GM18907 (cell line): ENCODE measurements around the gene ETF1.

ENCODE experiments used
- ATAC-seq: cut with Tn5 transposase; IDR thresholded peaks from one replicate; pipeline ENCODE4 v1.9.1; 2021; ENCODE audit warnings: mild to moderate bottlenecking, moderate library complexity; ENCODE audit not compliant: unreplicated experiment

ETF1 gene

GRCh38 chr5:138542956-138543729 is at the start of gene ETF1:
Gene ETF1, minus strand, starts transcription at chr5:138543236. Its CDS starts 318 bp downstream, at chr5:138542918.
- peak; percentile 92 for ATAC-seq

GRCh38 chr5:138588013-138588788 is 45.2 kb upstream of the ETF1 start:
- ATAC-seq: no peak

- no peak for ATAC-seq
These were observed 42.1 kb upstream of the ETF1 start for GRCh38 chr5:138585157-138585556.

DNA sequence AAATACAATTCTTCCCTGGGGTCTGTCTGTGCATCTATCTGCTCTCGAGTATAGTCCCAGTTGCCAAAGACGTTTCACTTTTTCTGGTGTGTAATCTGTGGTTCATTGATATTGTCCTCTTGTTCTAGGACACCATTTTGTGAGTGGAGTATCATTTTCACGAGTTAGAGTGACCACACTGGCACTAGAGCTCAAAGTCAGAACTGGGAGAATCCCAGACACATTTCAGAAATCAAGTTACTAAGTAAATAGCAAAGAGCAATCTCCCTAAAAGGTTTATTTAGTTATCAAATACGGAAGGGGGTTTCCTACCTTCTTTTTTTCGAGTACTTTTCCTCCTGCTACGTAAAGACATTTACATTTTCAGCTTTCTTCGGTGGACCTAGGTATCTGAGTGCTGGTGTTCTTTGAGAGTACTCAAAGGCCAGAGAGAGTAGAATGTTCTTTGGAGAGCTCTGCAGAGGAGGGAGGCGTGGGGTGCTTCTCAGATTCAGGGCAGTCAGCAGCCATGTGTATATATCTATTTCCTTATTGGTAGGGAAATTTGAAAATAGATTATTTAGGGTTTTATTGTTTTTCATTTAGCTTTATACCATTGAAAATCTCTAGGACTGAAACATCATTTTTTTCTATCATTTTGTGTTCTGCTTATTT is 41.1 kb upstream of the ETF1 start:
- ATAC-seq: no peak

DNA sequence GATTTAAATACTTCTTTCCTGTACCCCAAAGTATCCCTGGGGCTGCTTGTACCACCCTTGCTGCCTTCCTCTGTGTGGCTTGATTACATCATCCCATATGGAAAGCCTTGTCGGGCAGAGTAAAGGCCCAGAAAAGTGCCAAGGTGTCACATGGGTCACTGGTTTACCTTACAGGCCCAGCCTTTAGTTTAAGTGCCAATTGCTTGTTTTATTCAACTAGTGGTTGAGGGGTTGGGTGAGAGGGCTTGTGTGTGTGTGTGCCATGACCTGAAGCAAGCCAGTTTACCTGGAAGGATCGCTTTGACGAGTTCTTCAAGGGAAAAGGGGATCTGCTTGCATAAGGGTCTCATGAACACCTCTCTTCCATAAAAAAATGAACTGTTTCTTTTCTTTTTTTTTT is 39.9 kb upstream of the ETF1 start:
- ATAC-seq: no peak

DNA sequence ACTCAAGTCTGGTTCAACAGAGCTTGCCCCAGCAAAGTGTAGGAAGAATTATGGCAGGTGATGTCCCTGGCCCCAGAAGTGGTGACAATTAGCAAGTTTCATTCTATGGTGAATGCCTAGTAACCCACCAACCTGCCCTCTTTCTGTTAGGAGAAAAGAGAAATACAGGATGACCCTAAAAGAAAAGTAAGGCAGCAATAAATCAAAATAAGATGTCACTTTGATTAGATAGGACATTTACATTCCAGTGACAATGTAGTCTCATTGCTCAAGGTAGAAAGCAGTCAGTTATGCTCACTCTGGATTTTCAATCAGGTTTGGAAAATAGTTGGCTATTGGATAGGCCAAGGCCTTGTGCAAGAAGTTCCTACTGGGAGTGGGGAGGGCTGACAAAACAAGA is 37.7 kb upstream of the ETF1 start:
- ATAC-seq: no peak

- no peak for ATAC-seq
These were observed 37.0 kb upstream of the ETF1 start for GRCh38 chr5:138580001-138580400.

- ATAC-seq: no peak
These were observed 36.5 kb upstream of the ETF1 start for GRCh38 chr5:138579517-138579863.

GRCh38 chr5:138577452-138577851 is 34.4 kb upstream of the ETF1 start:
- no peak for ATAC-seq

GRCh38 chr5:138575194-138576015 is 32.4 kb upstream of the ETF1 start, which contains the start of gene HSPA9:
Gene HSPA9, minus strand, starts transcription at chr5:138575401. Its CDS starts 83 bp downstream, at chr5:138575318.
- peak; percentile 91 for ATAC-seq

- no peak for ATAC-seq
These were observed 31.7 kb upstream of the ETF1 start for GRCh38 chr5:138574744-138575193.

GRCh38 chr5:138573949-138574670 is 31.1 kb upstream of the ETF1 start:
- no peak for ATAC-seq

DNA sequence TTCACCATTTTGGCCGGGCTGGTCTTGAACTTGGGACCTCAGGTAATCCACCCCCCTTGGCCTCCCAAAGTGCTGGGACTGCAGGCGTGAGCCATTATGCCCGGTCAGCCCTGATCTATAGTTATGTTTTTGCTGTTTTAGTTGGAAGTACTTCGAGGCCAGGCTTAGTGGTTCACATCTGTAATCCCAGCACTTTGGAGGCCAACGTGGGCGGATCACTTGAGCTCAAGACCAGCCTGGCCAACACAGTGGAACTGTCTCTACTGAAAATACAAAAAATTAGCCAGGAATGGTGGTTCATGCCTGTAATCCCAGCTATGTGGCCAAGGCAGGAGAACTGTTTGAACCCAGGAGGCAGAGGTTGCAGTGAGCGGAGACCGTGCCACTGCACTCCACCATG is 30.2 kb upstream of the ETF1 start:
- ATAC-seq: no peak

DNA sequence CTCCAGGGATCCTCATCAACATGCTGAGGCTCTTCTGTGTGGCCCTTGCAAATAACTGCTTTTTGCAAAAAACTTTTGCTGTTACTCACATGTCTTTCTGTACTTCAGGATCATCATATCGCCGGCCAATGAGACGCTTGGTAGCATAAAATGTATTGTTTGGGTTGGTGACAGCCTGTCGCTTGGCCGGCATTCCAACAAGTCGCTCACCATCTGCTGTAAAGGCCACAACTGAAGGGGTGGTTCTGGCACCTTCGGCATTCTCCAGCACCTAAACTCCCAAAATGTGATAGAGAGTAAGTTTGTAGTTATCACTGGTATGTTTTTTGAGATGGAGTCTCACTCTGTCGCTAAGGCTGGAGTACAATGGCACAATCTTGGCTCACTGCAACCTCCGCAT is 27.8 kb upstream of the ETF1 start:
- no peak for ATAC-seq

DNA sequence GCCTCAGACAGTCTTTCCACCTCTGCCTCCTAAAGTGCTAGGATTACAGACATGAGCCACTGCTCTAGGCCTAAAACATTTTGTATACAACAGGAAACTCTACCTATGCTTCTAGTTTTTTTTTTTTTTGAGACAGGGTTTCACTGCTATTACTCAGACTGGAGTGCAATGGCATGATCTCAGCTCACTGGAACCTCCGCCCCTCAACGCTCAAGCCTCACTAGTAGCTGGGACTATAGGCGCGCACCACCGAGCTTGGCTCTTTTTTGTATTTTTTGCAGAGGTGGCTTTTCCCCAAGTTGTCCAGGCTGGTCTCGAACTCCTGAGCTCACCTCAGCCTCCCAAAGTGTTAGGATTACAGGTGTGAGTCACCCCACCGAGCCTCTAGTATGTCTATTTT is 26.7 kb upstream of the ETF1 start:
- ATAC-seq: no peak

DNA sequence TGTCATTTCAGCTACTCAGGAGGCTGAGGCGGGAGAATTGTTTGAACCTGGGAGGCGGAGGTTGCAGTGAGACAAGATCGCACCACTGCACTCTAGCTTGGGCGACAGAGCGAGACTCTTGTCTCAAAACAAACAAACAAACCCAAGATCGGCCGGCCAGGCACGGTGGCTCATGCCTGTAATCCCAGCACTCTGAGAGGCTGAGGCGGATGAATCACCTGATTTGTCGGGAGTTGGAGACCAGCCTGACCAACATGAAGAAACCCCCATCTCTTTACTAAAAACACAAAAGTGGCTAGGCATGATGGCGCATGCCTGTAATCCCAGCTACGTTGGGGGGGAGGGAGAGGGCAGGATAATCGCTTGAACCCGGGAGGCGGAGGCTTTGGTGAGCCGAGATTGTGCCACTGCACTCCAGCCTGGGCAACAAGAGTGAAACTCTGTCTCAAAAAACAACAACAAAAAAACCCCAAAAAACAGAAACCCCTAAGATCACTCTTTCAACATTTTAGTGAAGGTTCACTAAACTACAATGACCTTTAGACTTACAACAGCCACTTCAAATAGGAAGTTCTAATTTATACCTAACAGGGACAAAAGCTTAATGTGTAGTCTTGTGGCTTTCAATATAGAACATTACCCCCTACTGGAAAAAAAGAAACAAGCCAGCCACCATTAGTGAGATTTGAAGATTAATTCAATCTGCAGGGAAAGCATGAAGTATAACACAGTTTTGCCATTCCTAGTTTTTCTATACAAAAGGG is 25.2 kb upstream of the ETF1 start:
- no peak for ATAC-seq

DNA sequence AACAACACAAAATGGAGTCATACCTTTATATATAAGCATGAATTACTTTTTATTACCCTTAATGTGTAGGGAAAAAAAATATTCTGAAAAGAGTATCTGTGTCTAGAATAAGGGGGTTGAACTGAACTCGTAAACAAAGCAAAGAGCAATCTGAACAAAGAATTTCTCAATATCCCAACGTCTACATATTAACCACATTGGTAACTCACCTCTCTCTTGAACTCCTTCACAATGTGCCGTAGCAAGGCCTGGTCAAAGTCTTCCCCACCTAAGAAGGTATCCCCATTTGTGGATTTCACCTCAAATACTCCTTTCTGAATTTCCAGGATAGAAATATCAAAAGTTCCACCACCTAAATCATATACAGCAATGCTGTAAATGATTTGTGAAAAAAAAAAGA is 23.8 kb upstream of the ETF1 start:
- no peak for ATAC-seq

DNA sequence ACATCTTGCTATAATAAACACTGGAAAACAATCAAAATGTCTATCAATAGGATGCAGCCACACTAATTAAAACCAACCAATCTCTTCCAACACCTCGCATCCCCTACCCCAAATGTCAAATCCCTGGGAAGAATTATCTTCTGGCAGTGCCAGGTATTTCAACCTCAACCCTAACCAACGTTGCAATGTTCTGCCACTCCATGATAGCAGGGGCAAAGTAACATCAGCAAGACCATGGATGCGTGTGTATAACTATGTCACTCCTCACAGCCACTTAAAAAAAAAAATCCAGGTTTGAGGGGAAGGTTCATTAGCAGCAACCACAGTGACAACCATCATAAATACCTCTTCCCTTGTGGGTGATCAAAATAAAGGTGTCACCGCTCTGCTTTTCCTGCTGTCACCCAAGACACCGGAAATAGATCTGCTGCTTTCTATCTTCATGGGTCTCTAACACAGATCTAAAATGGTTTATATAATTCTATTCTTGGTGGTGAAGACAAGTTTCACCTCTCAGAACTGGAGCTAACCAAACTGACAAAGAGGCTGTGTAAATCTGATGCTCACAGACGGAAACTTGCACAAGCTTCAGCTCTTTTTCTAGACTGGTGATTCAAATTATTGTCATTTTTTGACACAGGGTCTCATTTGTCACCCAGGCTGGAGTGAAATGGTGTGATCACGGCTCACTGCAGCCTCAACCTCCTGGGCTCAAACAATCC is 22.2 kb upstream of the ETF1 start:
- no peak for ATAC-seq

DNA sequence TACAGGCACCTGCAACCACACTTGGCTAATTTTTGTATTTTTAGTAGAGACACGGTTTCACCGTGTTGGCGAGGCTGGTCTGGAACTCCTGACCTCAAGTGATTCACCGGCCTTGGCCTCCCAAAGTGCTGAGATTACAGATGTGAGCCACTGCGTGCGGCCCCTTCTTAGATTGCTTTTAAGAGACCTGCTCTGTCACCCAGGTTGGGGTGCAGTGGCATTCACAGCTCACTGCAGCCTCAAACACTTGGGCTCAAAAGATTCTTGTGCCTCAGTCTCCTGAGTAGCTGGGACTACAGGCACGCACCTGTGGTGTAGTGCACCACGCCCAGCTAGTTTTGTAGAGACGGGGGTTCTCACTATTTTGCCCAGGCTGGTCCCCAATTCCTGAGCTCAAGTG is 21.2 kb upstream of the ETF1 start:
- no peak for ATAC-seq
